MM.1S (cell line): ENCODE measurements around the gene ZNF778.

Experiments
- EZH2 ChIP-seq: fragments of 300-600 bp; sonication (generic); optimal IDR thresholded peaks from 2 replicates; pipeline ENCODE3; 2017; ENCODE audit warnings: low read depth, mild to moderate bottlenecking, antibody characterized with exemption, low read length, mixed read lengths
- EZH2phosphoT487 ChIP-seq: fragments of 300-600 bp; sonication (generic); IDR thresholded peaks from 2 replicates; pipeline ENCODE4 v1.6.1; 2018; ENCODE audit warnings: antibody characterized with exemption, low read length
- TF ChIP-seq, protein P1 (sequence below): fragments of 300-600 bp; sonication (generic); IDR thresholded peaks from 2 replicates; pipeline ENCODE4 v1.5.1; 2016; ENCODE audit warnings: antibody characterized with exemption, low read length, mixed read lengths

DNA sequence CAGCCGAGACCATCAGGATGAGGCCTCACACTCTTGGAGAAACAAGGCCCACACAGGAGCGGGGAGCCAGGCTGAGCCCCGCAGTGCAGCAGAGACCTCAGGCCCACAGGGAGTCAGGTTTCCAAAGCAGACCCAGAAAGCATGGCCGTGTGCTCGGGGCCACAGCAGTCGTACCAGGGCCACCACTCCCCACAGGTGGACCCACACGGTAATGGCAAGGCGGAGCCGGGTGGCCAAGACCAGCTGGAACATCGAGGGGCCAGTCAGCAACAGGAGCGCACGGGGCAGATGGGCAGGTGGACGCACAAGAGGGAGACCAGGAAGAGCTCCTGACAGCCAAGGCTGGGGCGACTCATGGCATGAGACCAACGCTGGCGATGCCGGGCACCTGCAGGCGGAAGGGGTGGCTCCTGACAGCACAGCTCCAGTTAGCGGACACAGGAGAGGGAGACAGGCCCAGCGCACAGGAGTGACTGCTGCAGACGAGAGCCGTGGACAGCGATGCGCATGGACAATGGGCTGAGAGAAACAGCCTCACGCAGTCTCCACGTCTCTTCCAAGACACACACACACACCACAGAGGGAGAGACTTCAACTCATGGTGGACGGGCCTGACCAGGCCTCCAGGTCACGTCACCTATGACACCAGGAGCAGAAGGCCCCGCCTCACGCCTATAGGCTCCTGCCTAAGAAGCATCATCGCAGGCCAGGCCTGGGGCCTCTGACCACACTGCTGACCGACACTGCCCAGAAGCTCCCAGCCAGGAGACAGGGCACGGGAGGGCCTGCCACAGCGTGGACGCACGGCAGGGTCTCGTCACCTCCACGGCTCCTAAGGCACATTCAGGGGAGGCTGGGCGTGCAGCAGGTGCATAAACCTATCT lies 58.6 kb downstream of the ZNF778 start:
- TF ChIP-seq, protein P1, sequence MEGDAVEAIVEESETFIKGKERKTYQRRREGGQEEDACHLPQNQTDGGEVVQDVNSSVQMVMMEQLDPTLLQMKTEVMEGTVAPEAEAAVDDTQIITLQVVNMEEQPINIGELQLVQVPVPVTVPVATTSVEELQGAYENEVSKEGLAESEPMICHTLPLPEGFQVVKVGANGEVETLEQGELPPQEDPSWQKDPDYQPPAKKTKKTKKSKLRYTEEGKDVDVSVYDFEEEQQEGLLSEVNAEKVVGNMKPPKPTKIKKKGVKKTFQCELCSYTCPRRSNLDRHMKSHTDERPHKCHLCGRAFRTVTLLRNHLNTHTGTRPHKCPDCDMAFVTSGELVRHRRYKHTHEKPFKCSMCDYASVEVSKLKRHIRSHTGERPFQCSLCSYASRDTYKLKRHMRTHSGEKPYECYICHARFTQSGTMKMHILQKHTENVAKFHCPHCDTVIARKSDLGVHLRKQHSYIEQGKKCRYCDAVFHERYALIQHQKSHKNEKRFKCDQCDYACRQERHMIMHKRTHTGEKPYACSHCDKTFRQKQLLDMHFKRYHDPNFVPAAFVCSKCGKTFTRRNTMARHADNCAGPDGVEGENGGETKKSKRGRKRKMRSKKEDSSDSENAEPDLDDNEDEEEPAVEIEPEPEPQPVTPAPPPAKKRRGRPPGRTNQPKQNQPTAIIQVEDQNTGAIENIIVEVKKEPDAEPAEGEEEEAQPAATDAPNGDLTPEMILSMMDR: no peak
- no peak for TF ChIP-seq EZH2
- no peak for TF ChIP-seq EZH2phosphoT487
